Stimulated activated CD8-positive, alpha-beta memory T cell treated with anti-CD3 and anti-CD28 coated beads, Interleukin-15, amount 100 ng/mL, for 1 hour (primary cell): ENCODE measurements around the gene IFNAR2.
"Not testable (repeated sequence)": the region's sequence is repeated elsewhere in the genome, so short reads cannot be mapped to it uniquely, and the experiment has no call there.

ENCODE experiments used
- DNase-seq: peaks from one replicate; pipeline ENCODE4 v3.0.0-alpha.2; 2020; ENCODE audit warnings: low read depth

Gene IFNAR2

GRCh38 chr21:33214056-33214455 lies 15.7 kb upstream of the IFNAR2 start:
- DNase-seq, result no peak

- no peak for DNase-seq
Measured at GRCh38 chr21:33217138-33217520, 12.6 kb upstream of the IFNAR2 start.

GRCh38 chr21:33219300-33219699 lies 10.4 kb upstream of the IFNAR2 start:
- DNase-seq, result no peak

- DNase-seq, result no peak
Measured at GRCh38 chr21:33219954-33220353, 9.8 kb upstream of the IFNAR2 start.

GRCh38 chr21:33225376-33225775 lies 4.4 kb upstream of the IFNAR2 start:
- DNase-seq, result not testable (repeated sequence)

GRCh38 chr21:33228455-33228854 lies 1.3 kb upstream of the IFNAR2 start:
- DNase-seq, result no peak

GRCh38 chr21:33229099-33229783 lies 497 bp upstream of the IFNAR2 start:
- no peak for DNase-seq

GRCh38 chr21:33230545-33231324 lies 997 bp downstream of the IFNAR2 start:
- DNase-seq, result no peak

- DNase-seq, result no peak
Measured at GRCh38 chr21:33231526-33231925, 1.8 kb downstream of the IFNAR2 start.

GRCh38 chr21:33232291-33233034 lies 2.7 kb downstream of the IFNAR2 start:
- no peak for DNase-seq

- DNase-seq, result no peak
Measured at GRCh38 chr21:33234635-33235520, 5.1 kb downstream of the IFNAR2 start.

- DNase-seq, result no peak
Measured at GRCh38 chr21:33236013-33236686, 6.4 kb downstream of the IFNAR2 start.

GRCh38 chr21:33236766-33237165 lies 7.0 kb downstream of the IFNAR2 start:
- DNase-seq, result no peak

- no peak for DNase-seq
Measured at GRCh38 chr21:33237486-33237885, 7.7 kb downstream of the IFNAR2 start.

- no peak for DNase-seq
Measured at GRCh38 chr21:33238146-33238545, 8.4 kb downstream of the IFNAR2 start.

GRCh38 chr21:33238565-33239255 lies 9.0 kb downstream of the IFNAR2 start:
- no peak for DNase-seq

GRCh38 chr21:33239559-33240127 lies 9.9 kb downstream of the IFNAR2 start:
- not testable (repeated sequence) for DNase-seq

- no peak for DNase-seq
Measured at GRCh38 chr21:33240404-33240803, 10.7 kb downstream of the IFNAR2 start.

GRCh38 chr21:33241846-33242245 lies 12.1 kb downstream of the IFNAR2 start:
- DNase-seq, result no peak

- DNase-seq, result not testable (repeated sequence)
Measured at GRCh38 chr21:33242846-33243245, 13.1 kb downstream of the IFNAR2 start.
